Stimulated activated CD4-positive, alpha-beta T cell treated with anti-CD3 and anti-CD28 coated beads, Interleukin-15, amount 100 ng/mL, for 48 hours (primary cell): Measurements from ENCODE around the gene MLLT10.
A peak's percentile ranks its signal among the peaks of the same experiment; 100 is the strongest.

Source experiments
- DNase-seq, 2 donors: peaks; one replicate each; pipeline ENCODE4 v3.0.0-alpha.2; 2020; ENCODE audit warnings: low read depth in 2 of 2

Gene MLLT10

DNA sequence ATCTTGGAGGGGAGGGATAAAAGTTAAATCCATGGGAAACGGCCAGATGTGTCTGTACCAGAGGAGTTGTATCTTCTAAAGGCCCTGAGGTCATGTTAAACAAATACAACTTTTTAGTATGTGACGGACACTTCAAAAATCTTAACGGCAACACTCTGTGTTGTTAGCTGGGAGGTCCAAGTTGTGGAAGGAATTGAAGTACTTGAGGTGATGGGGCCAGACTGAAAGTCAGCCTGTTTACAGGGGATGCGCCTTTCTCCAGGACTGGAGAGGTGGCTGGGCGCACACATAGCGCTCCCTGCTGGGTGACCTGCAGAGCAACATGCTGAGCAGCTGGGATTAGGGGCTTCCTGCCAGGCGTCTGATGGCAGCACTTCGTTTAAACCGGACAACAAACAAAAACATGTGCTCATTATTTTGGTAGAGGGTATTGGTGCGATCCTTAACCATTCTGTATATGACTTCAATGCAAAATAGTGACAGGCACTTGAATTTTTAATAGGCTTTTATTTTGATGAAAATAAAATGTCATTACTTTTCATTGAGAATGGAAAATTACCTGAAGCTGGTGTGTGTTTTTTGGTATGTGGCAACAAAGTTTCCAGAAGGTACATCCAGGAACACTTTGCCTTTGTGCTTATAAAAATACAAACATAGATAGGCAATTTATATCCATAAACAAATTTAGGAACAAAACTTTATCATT is 198.2 kb downstream of the MLLT10 start:
- peak; percentile 17 to 18 for DNase-seq

GRCh38 chr10:21733710-21734109 is 199.7 kb downstream of the MLLT10 start:
- no peak for DNase-seq

DNA sequence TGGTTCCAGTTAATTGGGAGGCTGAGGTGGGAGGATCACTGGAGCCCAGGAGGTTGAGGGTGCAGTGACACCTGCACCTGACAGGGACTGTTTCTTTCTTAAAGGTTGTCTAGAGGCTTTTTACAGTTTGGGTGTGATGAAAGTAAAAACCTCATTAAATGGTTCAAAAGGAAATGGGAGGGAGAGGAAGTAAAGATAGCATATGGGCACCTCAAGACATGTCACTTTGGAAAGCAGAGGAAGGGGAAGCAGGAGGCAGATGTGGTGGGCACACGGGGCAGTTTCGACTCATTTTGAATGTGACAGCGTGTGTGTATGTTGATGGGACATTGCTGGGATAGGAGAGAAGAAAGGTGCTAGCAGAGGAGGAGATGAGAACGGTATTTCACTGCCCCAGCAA is 203.1 kb downstream of the MLLT10 start:
- DNase-seq: no peak

- no peak for DNase-seq
Observed at GRCh38 chr10:21740989-21741388, 207.0 kb downstream of the MLLT10 start.

DNA sequence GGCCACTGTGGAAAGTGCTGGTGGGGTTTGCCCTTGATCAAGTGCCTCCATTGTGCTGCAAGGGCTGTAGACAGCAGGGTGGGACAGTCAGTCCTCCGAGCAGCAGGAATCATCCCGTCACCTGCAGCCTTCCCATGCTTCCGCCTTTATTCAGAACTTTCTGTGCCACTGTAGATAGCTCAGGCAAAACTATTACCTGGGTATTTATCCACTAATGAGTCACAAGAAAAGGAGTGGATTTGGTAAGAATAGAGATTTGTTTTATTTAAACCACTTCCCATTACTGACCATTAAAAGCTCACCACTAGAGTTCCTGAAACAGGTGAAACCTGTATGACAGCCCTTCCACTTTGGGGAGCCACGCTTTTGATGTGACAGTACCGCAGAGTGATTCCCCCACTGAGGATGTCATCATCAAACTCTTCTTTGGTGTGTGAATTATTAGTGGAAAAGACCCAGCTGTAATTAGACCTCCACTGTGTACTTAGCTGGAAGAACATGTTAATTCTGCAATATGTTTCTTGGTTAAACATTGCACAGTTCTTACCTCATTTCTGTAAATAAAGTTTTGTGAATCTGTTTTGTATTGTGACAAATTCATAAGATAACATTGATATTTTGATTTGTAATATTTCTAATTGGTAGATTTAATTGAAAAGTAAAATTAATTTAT is 208.8 kb downstream of the MLLT10 start:
- DNase-seq: no peak

- no peak for DNase-seq
Observed at GRCh38 chr10:21744223-21744622, 210.2 kb downstream of the MLLT10 start.

DNA sequence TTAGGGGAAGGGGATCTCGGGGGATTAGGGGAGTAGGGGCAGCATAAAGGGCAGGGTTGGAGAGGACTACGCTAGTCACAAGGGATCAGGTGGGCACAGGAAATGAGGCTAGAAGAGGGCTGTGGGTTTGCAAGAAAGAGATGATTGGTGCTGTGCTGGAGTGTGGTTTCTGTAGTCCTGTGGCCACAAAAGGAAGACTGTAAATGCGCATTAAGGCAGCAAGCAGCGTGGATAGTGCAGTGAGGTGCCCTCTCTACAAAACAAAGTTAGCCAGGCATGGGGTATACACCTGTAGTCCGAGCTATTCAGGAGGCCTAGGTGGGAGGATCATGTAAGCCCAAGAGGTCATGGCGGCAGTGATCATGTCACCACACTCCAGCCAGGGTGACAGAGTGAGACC is 212.1 kb downstream of the MLLT10 start:
- DNase-seq: no peak

GRCh38 chr10:21747809-21748208 is 213.8 kb downstream of the MLLT10 start:
- DNase-seq: no peak

DNA sequence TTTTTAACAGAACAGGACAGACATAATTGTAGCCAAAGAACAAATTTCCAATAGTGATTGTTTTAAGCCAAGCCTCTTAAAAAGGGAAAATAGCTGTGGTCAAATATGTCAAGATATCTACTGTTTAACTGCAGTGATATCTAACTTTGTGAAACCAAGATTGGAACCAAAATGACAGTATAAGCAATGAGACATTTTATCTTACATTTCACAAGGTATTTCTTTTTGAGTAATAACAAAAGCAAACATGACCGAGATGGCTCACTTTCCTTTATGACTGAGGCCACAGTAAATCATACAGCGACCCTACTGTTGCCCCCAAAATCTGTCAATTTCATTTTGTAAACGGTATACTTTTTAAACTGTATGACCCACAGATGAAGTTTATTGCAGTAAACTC is 215.8 kb downstream of the MLLT10 start:
- DNase-seq: no peak

DNA sequence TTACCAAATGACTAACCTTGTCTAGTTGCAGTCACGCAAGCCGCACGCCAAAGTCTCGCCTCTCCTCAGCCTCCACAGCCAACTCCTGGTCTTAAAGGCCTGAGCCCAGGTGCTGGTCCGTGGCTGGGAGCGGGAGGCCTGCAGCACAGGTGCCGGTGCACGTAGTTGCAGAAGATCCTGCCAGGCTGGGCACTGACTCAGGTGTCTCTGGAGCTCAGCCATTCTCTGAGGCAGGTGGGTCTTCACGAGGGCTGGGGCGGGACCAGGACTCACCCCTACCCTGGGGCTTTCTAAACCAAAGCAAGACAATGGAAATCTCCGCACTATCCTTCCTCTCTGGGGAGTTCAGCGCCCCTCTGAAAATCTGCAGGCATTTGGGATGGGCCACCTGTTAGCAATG is 216.4 kb downstream of the MLLT10 start:
- no peak for DNase-seq

GRCh38 chr10:21751341-21752310 is 217.6 kb downstream of the MLLT10 start:
- no peak for DNase-seq

GRCh38 chr10:21753497-21754270 is 219.7 kb downstream of the MLLT10 start:
- DNase-seq: no peak

GRCh38 chr10:21754410-21755011 is 220.5 kb downstream of the MLLT10 start:
- DNase-seq: no peak

- no peak for DNase-seq
Observed at GRCh38 chr10:21756707-21757106, 222.7 kb downstream of the MLLT10 start.

DNA sequence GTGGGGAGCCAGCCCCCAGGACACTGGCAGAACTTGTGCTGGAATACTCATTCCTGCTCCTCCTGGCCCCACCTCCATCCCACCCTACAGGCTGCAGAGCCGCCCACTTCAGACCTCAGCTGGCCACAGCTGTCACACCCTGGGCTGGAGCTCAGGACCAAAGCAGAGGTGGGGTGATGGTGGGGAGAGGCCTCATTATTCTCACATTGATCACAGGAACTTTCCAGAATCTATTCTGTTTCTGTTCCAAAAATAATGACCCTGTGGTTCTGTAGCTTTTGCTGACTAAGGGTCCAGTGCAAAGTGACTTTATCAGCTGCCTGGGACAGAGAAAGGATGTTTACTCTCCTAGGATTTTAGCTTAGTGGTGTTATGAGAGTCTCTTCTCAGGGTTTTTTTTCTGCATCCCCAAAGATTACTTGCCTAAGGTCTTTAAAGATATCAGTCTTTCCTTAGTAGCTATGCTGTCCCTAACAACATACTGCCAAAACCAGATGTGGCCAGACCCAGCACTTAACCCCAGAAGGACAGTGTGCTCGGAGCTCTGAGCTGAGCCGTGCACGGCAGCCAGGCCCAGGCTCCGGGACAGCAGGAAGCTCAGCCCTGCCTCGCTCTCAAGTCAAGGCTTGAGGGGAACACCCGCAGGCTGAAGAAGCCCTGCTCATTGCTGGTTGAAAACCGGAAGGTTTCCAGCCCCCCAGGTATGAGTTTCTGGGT is 223.3 kb downstream of the MLLT10 start:
- no peak for DNase-seq

- no peak for DNase-seq
Observed at GRCh38 chr10:21758239-21758638, 224.2 kb downstream of the MLLT10 start.

DNA sequence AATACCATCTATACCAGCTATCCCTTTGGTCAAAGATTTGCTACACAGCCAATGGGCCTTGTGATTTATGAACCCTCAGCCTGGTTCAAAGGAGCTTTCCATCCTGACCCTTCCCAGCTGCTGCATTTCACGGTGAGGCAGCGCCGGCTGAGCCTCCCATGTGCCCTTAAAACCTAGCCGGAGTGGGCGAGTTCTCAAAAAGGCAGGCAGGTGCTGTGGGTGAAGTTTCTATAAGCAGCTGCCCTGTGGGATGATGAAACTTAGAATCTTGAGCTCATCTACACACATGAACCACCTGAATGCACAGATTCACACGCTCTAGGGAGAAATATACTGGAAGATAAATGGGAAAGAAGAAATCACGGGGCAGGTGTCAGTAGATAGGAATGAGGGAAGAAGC is 224.7 kb downstream of the MLLT10 start:
- DNase-seq: no peak

DNA sequence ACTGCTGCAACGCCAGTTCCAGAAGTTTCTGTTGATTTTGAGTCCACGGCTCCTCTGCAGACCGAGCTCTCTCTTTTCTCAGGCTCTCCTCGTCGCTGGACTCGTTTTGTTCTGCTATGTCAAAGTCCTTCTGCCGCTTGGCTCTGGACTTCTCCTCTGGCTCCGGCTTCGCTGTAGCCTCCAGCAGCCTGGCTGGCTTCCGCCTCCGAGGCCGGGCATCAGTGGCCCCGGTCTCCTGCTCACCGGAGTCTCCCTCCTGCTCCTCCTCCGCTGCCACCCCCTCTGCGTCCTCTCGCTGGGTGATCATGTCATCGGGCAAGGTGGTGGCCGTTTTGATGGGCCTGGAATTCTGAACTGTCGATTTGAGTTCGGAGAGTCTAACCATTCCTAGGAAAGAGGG is 225.2 kb downstream of the MLLT10 start:
- no peak for DNase-seq

DNA sequence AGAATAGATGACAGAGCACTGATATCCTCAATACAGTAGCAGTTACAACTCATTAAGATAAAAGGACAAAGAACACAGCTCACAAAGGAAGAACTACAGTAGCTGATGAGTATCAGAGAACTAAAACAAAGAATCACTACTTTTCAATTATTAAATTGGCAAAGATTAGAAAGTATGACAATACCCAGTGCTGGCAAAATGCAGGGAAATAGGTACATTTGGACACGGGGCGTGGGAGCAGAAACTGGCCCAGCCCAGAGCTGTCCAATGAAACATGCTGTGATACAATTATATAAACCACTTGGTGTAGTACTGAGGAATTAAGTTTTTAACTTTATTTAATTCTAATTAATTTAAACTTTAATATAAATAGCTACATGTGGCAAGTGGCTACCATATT is 226.3 kb downstream of the MLLT10 start:
- no peak for DNase-seq

- no peak for DNase-seq
Observed at GRCh38 chr10:21764466-21765189, 230.6 kb downstream of the MLLT10 start.
